Right atrium auricular region (tissue), 2 donors: ENCODE results near the gene GARIN6. TPM values are rescaled to one million over a fixed set of nuclear protein-coding genes. Genes with fewer than 3 reads are reported as not detected.

ENCODE experiments used
- DNase-seq: peaks from one replicate; pipeline ENCODE4 v3.0.0-alpha.2; 2019; ENCODE audit warnings: low spot score
- H3K27ac ChIP-seq, 2 donors: fragments of 200-600 bp; sonication (generic); 1 replicate in 1 of 2; 2 replicates in 1 of 2; pipeline ENCODE4 v1.5.1; 2016 to 2019
- H3K27me3 ChIP-seq, 2 donors: fragments of 200-600 bp; sonication (generic); one replicate each; pipeline versions ENCODE4 v1.5.1 to v1.6.0; 2017 to 2019
- H3K36me3 ChIP-seq: fragments of 200-600 bp; sonication (generic); one replicate; pipeline ENCODE4 v1.5.1; 2016
- H3K4me1 ChIP-seq, 2 donors: fragments of 200-600 bp; sonication (generic); one replicate each; pipeline versions ENCODE4 v1.5.1 to v1.6.0; 2017 to 2019
- H3K4me3 ChIP-seq, 2 donors: fragments of 200-600 bp; sonication (generic); 1 replicate in 1 of 2; 2 replicates in 1 of 2; pipeline ENCODE4 v1.5.1; 2017 to 2019; ENCODE audit warnings: mild to moderate bottlenecking in 1 of 2, moderate library complexity in 1 of 2
- H3K9me3 ChIP-seq, 2 donors: fragments of 200-600 bp; sonication (generic); one replicate each; pipeline ENCODE4 v1.5.1; 2019
- total RNA-seq, 2 donors: library from RNA; depleted of rRNA; stranded (reverse); fragments of >200 nt; gene quantifications; one replicate each; pipeline ENCODE4 v1.1.0, GENCODE V29; 2016
- TF ChIP-seq, protein P1 (sequence below), 2 donors: fragments of 200-600 bp; sonication (generic); IDR thresholded peaks; one replicate each; pipeline ENCODE4 v1.5.1; 2019; ENCODE audit warnings: antibody characterized with exemption in 2 of 2

GARIN6 gene
- total RNA-seq, 2 donors from 2014 or later, result not detected

GRCh38 chr12:99648183-99648582, 630 bp downstream of the GARIN6 start:
- TF ChIP-seq, protein P1, sequence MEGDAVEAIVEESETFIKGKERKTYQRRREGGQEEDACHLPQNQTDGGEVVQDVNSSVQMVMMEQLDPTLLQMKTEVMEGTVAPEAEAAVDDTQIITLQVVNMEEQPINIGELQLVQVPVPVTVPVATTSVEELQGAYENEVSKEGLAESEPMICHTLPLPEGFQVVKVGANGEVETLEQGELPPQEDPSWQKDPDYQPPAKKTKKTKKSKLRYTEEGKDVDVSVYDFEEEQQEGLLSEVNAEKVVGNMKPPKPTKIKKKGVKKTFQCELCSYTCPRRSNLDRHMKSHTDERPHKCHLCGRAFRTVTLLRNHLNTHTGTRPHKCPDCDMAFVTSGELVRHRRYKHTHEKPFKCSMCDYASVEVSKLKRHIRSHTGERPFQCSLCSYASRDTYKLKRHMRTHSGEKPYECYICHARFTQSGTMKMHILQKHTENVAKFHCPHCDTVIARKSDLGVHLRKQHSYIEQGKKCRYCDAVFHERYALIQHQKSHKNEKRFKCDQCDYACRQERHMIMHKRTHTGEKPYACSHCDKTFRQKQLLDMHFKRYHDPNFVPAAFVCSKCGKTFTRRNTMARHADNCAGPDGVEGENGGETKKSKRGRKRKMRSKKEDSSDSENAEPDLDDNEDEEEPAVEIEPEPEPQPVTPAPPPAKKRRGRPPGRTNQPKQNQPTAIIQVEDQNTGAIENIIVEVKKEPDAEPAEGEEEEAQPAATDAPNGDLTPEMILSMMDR (IDR thresholded peaks at IDR 0.05), result no peak
- no peaks in the 10 kb centered on the region for H3K9me3 ChIP-seq
- no peak overlapping the region for H3K4me3 ChIP-seq
- no peaks in the 10 kb centered on the region for H3K4me1 ChIP-seq
- no peaks in the 10 kb centered on the region for H3K27me3 ChIP-seq
- no peak for DNase-seq
- H3K36me3 ChIP-seq, result no peaks in the 10 kb centered on the region
- no peak overlapping the region for H3K27ac ChIP-seq

GRCh38 chr12:99649551-99649950, 2.0 kb downstream of the GARIN6 start:
- no peaks in the 10 kb centered on the region for H3K27me3 ChIP-seq
- TF ChIP-seq, protein P1 (IDR thresholded peaks at IDR 0.05), result no peak
- H3K27ac ChIP-seq, result no peak overlapping the region
- no peak for DNase-seq
- H3K36me3 ChIP-seq, result no peaks in the 10 kb centered on the region
- no peak overlapping the region for H3K4me3 ChIP-seq
- H3K9me3 ChIP-seq, result no peaks in the 10 kb centered on the region
- H3K4me1 ChIP-seq, result no peaks in the 10 kb centered on the region

DNA sequence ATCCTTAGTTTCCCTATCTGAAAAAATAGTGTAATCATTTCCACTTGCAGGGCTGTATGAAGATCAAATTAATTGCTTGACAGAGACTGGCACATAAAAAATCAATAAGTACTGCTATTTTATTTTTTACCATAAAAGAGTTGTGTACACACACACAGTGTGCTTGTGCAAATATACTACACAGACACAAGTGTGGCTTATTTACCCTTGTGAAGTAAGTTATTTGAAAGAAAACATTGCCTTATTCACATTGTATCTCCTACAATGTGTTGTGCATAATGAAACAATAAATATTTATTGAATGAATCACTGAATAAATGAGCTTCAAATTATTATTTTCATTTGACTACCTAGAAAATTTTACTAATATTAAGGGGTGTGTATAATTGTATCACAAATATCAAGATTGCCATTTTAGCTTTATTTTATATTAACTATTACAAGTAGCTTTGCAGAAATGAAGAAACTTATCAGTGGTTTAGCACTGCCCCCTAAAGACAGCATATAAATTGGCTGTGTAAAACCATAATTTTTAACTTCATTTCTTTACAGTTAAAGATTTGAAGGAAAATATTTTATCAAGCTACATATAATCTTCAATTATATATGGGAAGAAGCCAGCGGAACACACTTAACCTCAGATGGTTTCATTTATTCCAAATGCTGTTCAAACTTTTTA, 11.3 kb downstream of the GARIN6 start:
- no peak overlapping the region for H3K27ac ChIP-seq
- TF ChIP-seq, protein P1 (IDR thresholded peaks at IDR 0.05), result peak in 1 of 2 donors; percentile 42
- H3K4me1 ChIP-seq, result no peaks in the 10 kb centered on the region
- no peaks in the 10 kb centered on the region for H3K27me3 ChIP-seq
- no peak for DNase-seq
- no peak overlapping the region for H3K4me3 ChIP-seq
- H3K9me3 ChIP-seq, result peaks cover 0 to 7% of the 10 kb centered on the region in 2 donors
- no peaks in the 10 kb centered on the region for H3K36me3 ChIP-seq

DNA sequence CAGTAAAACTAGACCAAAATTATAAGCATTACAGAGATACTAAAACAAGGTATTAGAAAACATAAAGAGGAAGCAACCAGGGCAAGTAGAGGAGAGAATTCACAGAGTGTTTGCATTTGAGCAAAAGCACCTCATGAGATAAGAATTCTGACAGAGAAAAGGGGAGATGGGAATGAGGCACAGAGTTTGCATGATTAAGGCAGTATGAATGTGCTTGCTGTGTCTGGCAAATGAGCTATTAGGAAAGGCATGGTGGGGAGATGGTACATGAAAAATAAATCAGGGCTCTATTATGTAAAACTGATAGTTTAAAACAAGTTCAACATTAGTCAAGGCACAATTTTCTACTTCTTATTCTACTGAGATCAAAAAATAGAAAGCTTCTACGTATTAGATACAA, 23.1 kb downstream of the GARIN6 start:
- Histone ChIP-seq H3K27ac (no peak overlapping the region), H3K4me3 (no peak overlapping the region), H3K9me3 (peaks cover 0 to 21% of the 10 kb centered on the region in 2 donors), H3K36me3 (no peaks in the 10 kb centered on the region), H3K4me1 (no peaks in the 10 kb centered on the region), H3K27me3 (no peaks in the 10 kb centered on the region)
- TF ChIP-seq, protein P1 (IDR thresholded peaks at IDR 0.05), result no peak
- no peak for DNase-seq

GRCh38 chr12:99680276-99680675, 32.7 kb downstream of the GARIN6 start:
- no peaks in the 10 kb centered on the region for H3K27me3 ChIP-seq
- no peaks in the 10 kb centered on the region for H3K9me3 ChIP-seq
- H3K4me3 ChIP-seq, result no peak overlapping the region
- no peak for DNase-seq
- H3K36me3 ChIP-seq, result no peaks in the 10 kb centered on the region
- no peaks in the 10 kb centered on the region for H3K4me1 ChIP-seq
- TF ChIP-seq, protein P1 (IDR thresholded peaks at IDR 0.05), result no peak
- no peak overlapping the region for H3K27ac ChIP-seq

- DNase-seq, result no peak
- no peaks in the 10 kb centered on the region for H3K27me3 ChIP-seq
- no peak overlapping the region for H3K27ac ChIP-seq
- H3K9me3 ChIP-seq, result peaks cover 0 to 5% of the 10 kb centered on the region in 2 donors
- no peaks in the 10 kb centered on the region for H3K4me1 ChIP-seq
- TF ChIP-seq, protein P1 (IDR thresholded peaks at IDR 0.05), result no peak
- H3K36me3 ChIP-seq, result no peaks in the 10 kb centered on the region
- H3K4me3 ChIP-seq, result no peak overlapping the region
Observed at GRCh38 chr12:99686142-99686541, 38.6 kb downstream of the GARIN6 start.
